ENCODE data around the gene SPEM3.

Gene SPEM3

GRCh38 chr17:7428557-7428956 is at the start of gene SPEM3:
SPEM3 (plus strand) TSS chr17:7428857; CDS start chr17:7428903, 46 bp downstream.
- no peak for DNase-seq

DNA sequence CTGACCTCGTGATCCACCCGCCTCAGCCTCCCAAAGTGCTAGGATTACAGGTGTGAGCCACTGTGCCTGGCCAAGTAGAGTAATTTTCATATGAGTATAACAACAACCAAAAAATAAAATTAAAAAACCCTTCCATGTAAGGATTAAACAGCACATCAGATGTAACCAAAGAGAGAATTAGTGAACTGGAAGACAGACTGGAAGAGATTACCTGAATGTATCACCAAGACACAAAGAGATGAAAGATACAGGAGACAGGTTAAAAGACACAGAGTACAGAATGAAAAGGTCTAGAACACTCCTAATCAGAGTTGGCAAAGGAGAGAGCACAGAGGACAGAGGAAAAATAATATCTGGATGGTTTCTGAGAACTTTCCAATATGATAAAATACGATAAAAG is 49.5 kb upstream of the SPEM3 start:
- no peak for DNase-seq

DNA sequence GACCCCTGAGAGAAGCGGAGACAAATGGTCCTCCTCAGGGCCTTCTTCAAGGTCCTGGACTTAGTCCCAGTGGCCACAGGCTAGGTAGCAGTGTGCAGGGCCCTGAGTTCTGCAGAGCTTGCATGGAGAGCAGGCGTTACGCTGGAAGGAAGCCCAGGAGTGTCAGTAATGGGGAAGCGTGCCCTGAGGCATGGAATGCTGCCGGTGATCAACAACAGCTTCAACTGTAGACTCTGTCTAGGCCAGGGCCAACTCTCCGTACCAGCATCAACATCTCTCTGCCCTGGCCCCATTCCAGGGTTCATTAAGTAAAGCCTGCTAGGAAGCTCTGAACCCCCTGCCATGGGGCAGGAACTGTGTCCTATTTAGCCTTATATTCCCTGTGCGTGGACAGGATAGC is 48.3 kb upstream of the SPEM3 start:
- DNase-seq = no peak

DNA sequence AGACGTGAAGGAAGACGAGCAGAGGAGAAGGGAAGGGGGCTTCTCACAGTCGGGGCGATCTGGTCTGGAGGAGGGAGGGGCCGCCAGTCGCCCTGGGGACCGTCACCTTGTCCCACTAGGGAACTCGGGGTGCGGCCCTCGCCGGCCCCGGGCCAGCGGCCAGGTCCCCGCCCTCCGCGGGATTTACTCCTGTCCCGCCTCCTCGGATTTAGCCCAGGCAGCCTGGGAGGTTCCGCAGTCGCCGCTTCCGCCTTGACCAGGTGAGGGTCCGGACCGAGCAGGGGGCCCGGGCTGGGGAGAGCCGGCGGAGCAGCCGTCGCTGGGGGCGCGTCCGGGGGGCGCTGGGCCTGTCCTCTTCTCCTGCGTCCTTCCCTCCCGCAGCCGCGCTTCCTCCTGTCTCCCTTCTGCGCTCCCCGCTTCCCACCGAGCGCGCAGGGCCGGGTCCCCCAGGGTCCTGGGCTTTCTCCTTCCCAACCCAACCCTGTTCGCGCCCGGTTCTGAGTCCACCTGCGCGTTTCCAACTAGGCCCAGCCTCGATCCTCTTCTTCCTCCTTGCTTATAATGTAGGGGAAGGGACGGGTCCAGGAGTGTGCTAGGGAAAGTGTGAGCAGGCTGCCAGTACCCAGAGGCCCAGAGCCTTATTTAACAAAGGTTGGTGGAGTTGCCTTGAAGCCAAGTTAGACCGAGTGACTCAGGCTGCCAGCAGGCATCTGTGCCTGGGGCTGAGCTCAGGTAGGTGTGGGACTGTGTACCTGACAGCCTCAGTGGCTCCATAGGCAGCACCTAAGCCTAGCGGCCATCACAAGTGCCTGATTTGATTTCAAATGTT is 47.6 kb upstream of the SPEM3 start, which contains the start of gene TNK1:
TNK1 (plus strand) TSS at position 235 of the 829 bp plus-strand sequence. CDS start 1,838 bp downstream, outside the sequence.
- DNase-seq = no peak

DNA sequence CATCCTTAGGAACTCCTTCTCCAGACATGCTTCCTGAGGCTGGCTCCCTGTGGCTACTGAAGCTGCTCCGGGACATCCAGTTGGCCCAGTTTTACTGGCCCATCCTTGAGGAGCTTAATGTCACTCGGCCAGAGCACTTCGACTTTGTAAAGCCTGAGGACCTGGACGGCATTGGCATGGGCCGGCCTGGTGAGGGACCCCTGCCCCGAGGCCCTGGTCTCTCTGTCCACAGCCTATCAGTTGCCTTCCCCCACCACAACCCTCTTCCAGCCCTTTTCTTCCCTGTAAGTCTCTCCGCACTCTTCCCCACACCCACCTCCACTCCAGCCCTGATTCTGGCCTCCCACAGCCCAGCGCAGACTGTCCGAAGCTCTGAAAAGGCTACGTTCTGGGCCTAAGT is 45.8 kb upstream of the SPEM3 start:
- DNase-seq = no peak

DNA sequence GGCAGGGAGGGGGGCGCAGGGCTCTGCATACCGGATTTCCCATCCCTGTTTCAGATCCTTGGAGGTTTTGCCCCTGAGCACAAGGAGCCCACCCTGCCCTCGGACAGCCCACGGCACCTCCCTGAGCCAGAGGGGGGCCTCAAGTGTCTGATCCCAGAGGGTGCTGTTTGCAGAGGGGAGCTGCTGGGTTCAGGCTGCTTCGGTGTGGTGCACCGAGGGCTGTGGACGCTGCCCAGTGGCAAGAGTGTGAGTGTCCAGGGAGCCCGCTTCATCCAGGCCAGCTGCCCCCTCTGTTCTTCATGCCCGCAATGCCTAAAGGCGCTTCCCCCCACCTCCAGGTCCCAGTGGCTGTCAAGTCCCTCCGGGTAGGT is 45.3 kb upstream of the SPEM3 start:
- DNase-seq = no peak

GRCh38 chr17:7383742-7384488 is 44.7 kb upstream of the SPEM3 start:
- peak; percentile 76 for DNase-seq

- no peak for DNase-seq
Measured at GRCh38 chr17:7384489-7385081, 44.1 kb upstream of the SPEM3 start.

DNA sequence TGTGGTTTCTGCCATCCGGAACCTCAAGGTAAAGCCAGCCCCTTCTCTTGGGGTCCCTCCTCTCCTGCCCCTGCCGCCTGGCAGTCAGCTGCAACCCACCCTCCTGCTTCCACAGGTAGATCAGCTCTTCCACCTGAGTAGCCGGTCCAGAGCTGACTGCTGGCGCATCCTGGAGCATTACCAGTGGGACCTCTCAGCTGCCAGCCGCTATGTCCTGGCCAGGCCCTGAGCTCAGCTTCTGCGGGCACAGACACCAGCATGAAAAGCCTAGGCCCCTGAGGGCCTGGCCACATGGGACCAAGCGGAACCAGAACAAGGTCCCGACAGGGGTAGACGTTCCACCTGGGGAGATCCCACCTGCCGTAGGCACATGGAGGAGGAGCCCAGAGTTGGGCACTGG is 39.8 kb upstream of the SPEM3 start:
- DNase-seq = no peak

- DNase-seq = no peak
Measured at GRCh38 chr17:7389924-7390910, 38.4 kb upstream of the SPEM3 start.

- no peak for DNase-seq
Measured at GRCh38 chr17:7391307-7391706, 37.4 kb upstream of the SPEM3 start.

DNA sequence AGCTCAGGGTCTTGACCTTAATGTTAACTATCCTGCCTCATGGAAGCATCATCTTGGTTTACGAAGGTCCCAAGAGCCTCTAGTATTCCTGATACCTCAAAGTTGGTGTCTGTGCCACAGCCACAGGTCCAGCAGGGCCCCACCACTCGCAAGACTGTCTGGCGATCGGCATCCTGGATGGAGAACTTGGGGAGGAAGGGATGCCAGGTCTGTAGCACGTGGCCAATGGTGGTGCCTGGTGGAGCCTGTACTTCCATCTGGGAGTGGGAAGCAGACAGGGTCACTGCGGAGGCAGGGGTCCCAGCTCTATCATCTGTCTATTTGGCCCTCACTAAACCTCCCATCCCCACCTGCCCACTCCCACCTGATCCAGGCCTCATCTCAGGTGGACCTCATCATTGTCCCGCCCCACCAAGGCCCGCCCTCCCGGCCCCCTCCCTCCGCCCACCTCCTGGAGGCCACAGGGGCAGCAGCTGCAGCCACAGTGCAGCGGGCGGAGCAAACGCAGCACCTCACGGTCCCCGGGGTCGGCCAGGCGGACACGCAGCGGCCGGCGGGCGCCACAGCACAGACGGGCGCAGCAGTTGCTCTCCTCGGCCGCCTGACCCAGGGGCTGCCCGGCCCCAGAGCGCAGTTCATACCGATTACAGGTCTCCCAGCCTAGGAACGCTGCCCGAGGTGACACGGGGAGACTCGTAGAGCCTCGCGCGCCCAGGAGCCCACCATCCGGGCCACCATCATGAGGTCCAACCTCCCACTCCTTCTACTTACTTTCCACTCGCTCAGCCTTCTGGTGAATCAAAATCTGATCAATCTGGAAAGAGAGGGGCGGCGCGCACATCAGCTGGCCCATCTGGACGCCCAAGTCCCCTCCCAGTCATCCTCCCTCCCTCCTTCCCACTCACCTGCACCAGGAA is 35.7 kb upstream of the SPEM3 start:
- no peak for DNase-seq

- DNase-seq = peak; percentile 70
Measured at GRCh38 chr17:7393613-7394451, 34.8 kb upstream of the SPEM3 start.

DNA sequence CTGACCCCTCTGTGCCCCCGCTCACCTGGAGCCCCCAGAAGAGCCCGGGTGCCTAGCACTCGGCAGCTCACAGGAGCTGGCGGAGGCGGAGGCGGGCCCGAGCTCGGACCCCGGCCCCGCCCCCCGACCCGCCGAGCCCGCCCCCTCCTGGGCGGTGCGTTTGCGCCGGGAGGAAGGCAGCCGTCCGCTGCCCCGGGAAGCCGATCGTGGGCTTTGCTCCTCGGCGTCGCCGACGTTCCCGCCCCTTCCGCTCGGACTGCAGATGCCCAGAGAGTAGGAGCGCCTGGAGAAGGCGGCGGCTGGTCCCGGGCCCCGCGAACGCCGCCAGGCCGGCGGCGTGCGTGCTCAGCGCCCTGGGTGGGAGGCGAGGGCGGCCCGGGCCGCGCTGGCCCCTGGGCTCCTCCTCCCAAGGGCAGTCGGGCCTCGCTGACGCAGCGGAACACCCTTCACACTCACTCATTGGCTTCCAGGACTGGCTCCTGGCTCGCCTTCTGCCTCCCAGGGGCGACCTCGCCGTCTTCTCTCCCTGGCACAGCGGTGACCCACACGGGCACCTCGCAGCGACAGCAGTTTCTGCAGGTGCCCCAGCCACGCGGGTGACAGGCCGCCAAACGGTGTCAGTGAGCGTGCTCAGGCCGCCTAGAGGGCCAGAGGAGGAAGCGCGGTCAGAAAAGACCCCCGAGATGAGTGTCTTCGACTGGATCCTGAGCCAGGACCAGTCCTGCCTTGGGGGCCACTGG is 34.0 kb upstream of the SPEM3 start, which contains the start of gene PLSCR3:
PLSCR3 (minus strand) TSS at position 74 of the 740 bp plus-strand sequence. CDS start 415 bp downstream, outside the sequence.
- DNase-seq = peak; percentile 75

DNA sequence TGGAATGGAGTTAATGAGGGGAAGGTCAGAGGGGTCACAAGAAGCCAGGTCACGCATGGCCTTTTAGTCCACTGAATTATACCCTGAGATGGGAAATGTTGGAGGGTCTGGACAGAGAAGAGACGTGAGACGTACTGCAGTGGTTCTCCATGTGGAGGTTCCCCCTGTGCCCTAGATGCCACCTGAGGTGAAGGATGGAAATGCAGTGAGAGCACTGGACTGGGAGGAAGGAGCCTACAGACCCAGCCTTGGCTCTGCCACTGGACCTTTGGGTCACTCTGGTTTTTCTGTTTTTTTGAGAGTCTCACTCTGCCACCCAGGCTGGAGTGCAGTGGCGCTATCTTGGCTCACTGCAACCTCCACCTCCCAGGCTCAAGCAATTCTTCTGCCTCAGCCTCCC is 32.5 kb upstream of the SPEM3 start:
- DNase-seq = no peak

GRCh38 chr17:7398612-7399011 is 30.0 kb upstream of the SPEM3 start:
- no peak for DNase-seq

DNA sequence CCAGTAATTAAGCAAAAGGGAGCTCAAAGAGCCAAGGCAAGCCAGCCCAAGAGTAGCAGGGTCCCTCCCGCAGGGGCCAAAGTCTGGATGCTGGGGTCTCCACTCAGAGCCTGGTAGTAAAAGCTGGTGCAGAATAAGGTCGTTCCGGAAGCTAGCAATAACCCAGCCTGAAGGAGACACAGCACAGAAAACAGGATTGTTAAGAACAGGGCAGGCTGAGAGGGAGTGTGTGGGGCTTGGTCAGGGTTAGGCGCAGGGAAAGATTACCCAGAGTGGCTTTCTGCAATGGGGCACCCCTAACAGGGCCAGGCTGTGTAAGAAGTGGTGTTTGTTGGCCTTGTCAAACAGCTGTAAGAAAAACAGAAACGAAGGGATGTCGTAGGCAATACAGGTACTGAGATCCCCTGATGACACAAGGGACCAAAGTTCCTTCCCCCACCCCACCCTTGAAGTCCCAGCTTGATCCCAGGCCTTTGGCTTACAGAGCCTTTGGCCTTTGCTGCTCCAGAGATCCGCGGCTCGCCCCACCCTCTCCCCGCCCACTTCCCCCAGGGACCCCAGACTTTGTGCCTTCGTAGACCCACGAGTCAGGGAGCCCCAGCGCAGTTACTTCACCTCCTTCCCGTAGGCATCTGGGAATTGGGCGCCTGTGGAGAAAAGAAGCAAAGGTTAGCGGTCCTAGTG is 25.5 kb upstream of the SPEM3 start:
- DNase-seq = no peak

DNA sequence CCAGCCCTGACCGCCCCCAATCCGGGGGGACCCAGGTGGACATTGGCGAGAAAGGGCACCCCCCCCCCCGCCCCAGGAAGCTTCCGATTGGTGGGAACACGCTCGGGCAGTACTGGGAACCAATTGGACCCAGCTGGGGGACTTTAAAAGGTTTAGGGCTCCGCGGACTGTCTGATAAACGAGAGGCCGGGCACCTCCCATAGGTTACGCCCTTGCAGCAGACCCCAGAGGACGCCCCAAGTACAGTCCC is 25.0 kb upstream of the SPEM3 start:
- DNase-seq = no peak
